ELR (cell line): ENCODE measurements around the gene PKN3.

Experiments
- DNase-seq: peaks from one replicate; pipeline ENCODE4 v3.0.0-alpha.2; 2015; ENCODE audit warnings: low read depth

Gene PKN3

GRCh38 chr9:128702445-128702948, at the start of gene PKN3:
Gene PKN3, plus strand, starts transcription at chr9:128702503. Its CDS starts 413 bp downstream, at chr9:128702916.
- DNase-seq, result peak; percentile 89

DNA sequence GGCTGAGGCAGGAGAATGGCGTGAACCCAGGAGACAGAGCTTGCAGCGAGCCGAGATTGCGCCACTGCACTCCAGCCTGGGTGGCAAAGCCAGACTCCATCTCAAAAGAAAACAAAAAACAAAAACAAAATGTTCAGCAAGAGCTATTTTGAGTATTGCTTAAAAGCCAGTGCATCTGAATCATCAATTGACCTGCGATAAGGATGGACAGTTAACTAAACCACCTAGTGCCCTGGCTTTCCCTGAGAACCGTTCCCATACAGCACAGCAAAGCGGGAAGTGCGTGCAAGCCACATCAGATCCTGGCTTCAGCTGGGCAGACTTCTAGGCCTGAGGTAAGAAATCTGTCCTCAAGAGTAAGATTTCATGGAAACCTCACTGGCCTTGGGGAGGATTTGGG, 48.4 kb upstream of the PKN3 start:
- DNase-seq, result no peak

- no peak for DNase-seq
Measured at GRCh38 chr9:128654481-128654880, 47.8 kb upstream of the PKN3 start.

GRCh38 chr9:128656416-128657343, 45.6 kb upstream of the PKN3 start, which contains the start of gene DYNC2I2:
Gene DYNC2I2, minus strand, starts transcription at chr9:128656847. Its CDS starts 121 bp downstream, at chr9:128656726.
- peak; percentile 96 for DNase-seq

- no peak for DNase-seq
Measured at GRCh38 chr9:128657344-128657704, 45.0 kb upstream of the PKN3 start.

DNA sequence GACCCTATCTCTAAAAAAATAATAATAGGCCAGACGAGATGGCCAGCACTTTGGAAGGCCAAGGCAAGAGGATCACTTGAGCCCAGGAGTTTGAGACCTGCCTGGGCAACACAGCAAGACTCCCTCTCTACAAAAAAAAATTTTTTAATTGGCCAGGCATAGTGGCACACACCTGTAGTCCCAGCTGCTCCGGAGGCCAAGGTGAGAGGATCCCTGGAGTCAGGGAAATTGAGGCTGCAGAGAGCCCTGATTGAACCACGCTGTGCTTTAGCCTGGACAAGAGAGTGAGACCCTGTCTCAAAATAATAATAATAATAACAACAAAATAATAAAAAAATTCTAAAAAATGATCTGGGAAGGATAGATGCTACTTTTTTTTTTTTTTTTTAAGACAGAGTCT, 44.5 kb upstream of the PKN3 start:
- no peak for DNase-seq

- peak; percentile 68 for DNase-seq
Measured at GRCh38 chr9:128666481-128666941, 35.8 kb upstream of the PKN3 start.

DNA sequence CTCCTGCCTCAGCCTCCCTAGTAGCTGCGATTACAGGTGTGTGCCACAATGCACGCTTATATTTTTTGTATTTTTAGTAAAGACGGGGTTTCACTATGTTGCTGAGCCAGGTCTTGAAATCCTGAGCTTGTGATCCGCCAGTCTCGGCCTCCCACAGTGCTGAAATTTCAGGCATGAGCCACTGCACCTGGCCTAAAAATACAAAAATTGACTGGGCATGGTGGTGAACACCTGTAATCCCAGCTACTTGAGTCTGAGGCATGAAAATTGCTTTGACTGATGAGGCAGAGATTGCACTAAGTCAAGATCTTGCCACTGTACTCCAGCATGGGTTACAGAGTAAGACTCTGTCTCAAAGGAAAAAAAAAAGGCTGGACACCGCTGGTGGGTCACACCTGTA, 32.5 kb upstream of the PKN3 start:
- no peak for DNase-seq

DNA sequence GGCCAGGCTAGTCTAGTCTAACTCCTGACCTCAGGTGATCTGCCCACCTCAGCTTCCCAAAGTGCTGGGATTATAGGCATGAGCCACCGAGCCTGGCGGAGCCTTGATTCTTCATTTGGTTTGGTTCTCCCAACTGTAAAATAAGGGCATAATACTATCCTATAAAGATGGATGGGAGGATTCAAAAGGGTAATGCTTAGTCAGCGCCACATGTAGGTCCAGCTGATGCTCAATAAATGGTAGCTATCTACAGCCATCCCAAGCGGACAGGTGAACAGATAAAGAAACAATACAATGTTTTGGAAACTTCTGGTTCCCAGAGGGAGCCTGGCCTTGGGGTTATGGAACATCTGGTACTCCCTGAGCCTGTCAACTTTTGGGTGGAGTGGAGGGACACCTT, 26.9 kb upstream of the PKN3 start:
- DNase-seq, result no peak

GRCh38 chr9:128677794-128678193, 24.5 kb upstream of the PKN3 start:
- no peak for DNase-seq

DNA sequence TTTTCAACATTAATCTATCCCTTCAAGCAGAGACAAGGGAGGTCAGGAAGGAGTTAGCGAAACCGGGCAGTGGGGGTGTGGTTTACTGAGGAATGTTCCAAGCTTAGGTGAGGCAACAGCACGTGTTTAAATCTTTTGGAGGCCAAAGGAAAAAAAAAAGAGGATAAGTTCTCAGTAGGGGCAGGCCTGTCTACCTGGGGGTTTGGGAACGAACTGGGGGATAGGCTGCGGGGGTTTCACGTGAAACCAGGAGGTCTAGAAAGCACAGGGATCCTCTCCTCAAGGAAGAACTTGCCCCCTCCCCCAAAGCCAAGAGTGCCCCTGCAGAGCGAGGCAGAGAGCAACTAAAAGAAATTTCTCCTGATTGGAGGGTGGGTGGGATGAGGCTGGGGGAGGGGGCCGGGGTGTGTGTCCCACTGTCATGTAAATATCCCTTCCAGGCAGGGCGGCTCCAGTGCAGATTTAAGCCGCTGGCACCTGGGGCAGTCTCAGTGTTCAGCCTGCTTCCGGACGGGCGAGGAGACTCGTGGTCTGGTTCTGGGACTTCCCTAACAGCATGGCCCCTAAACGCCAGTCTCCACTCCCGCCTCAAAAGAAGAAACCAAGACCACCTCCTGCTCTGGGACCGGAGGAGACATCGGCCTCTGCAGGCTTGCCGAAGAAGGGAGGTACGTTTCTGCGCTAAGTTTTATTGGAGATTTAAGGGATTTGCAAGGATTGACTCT, 18.8 kb upstream of the PKN3 start:
- DNase-seq, result peak; percentile 60

GRCh38 chr9:128684065-128684324, 18.3 kb upstream of the PKN3 start:
- no peak for DNase-seq

- DNase-seq, result peak; percentile 94
Measured at GRCh38 chr9:128684325-128685199, 17.7 kb upstream of the PKN3 start.

DNA sequence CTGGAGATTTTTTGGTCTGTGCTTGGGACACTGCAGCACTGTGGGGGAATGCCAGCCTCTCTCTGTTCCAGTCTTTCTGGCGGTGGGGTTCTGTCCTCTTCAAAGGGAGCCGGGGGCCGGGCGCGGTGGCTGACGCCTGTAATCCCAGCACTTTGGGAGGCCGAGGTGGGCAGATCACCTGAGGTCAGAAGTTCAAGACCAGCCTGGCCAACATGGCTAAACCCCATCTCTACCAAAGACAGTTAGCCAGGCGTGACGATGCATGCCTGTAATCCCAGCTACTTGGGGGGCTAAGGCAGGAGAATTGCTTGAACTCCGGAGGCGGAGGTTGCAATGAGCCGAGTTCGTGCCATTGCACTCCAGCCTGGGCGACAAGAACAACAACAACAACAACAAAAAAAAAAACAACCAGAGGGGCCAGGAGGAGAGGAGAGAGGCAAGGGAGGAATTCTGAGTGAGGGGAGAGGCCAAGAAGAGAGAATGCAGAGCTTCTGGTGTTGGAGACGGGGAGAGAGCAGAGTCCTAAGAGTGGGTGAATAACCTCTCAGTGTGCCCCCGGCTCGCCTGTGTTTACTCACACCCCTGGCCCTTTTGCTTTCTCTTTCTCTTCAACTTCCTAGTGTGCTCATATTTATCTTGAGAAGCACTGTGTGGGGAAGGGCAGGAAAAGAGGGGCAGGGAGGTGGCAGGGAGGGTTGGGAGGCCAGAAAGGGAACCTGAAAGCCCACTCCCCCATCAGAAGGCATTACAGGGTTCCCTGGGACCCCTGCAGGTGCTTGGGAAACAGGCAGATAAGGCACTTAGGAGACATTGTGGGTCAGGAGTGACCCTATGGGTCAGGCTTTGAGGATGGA, 16.4 kb upstream of the PKN3 start:
- DNase-seq, result peak; percentile 31

- DNase-seq, result no peak
Measured at GRCh38 chr9:128687453-128687852, 14.8 kb upstream of the PKN3 start.

DNA sequence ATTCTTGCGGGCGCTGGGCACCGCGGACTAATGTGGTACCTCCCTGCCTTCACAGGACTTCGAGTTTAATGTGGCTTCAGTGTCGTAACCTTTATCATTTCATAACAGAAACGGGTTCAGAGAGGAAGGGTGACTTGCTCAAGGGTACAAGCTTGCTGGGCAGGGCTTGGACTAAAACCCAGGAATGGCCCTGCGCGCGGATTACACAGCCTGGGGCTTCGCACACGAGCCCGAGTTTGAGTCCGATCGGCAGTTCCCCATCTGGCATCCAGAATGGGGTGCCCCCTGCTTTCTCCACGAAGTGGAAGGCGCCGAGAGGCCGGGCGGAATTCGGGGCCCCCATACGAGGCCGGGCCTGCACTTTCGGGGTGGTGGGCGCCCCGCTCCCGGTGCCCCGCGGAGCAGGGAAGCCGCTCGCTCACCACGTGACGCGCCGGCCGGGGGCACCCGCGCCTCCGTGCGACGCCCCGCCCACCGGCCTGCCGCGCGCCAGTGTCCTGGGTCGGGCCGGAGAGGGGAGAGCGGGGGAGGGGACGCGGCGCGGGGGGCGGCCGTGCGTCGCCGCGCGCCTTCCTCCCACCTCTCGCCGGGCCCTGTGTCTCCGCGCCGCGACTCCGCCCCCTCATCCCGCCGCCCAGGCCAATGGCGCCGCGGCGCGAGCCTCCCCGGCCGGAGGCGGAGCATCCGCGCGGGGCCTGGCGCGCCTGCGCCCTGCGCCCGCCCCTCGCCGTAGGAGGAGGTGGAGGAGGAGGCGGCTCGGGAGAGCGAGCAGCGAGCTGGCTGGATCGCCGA, 13.6 kb upstream of the PKN3 start, which contains the start of gene SET:
Gene SET, plus strand, starts transcription at position 722 of the 792 bp plus-strand sequence. CDS start 361 bp downstream, outside the sequence.
- DNase-seq, result peak; percentile 95

GRCh38 chr9:128689293-128689774, 13.0 kb upstream of the PKN3 start:
- DNase-seq, result no peak

- DNase-seq, result peak; percentile 63
Measured at GRCh38 chr9:128689820-128690683, 12.3 kb upstream of the PKN3 start.

GRCh38 chr9:128690684-128691034, 11.6 kb upstream of the PKN3 start:
- DNase-seq, result no peak
